HPDE6-E6E7 (cell line): ENCODE results near the gene PCDHGB7.
"Not testable (repeated sequence)": the region's sequence is repeated elsewhere in the genome, so short reads cannot be mapped to it uniquely, and the experiment has no call there.

Source experiments
- DNase-seq: peaks from one replicate; pipeline ENCODE4 v3.0.0; 2011; ENCODE audit warnings: missing footprints; ENCODE audit errors: extremely low spot score

Gene PCDHGB7

GRCh38 chr5:141417494-141418172, at the start of gene PCDHGB7:
Gene PCDHGB7, plus strand, starts transcription at chr5:141417677. Its CDS starts 183 bp downstream, at chr5:141417860.
- not testable (repeated sequence) for DNase-seq

GRCh38 chr5:141369994-141370848, 47.3 kb upstream of the PCDHGB7 start, which contains the start of gene PCDHGB3:
Gene PCDHGB3, plus strand, starts transcription at chr5:141370242. Its CDS starts 153 bp downstream, at chr5:141370395.
- DNase-seq: no peak

- no peak for DNase-seq
Observed at GRCh38 chr5:141371572-141372475, 45.7 kb upstream of the PCDHGB7 start.

GRCh38 chr5:141373673-141374317, 43.7 kb upstream of the PCDHGB7 start, which contains the start of gene PCDHGA6:
Gene PCDHGA6, plus strand, starts transcription at chr5:141373891. Its CDS starts 193 bp downstream, at chr5:141374084.
- no peak for DNase-seq

- DNase-seq: no peak
Observed at GRCh38 chr5:141374627-141375026, 42.9 kb upstream of the PCDHGB7 start.

- not testable (repeated sequence) for DNase-seq
Observed at GRCh38 chr5:141375444-141376155, 41.9 kb upstream of the PCDHGB7 start.

GRCh38 chr5:141382469-141383294, 34.8 kb upstream of the PCDHGB7 start, which contains the start of gene PCDHGA7:
Gene PCDHGA7, plus strand, starts transcription at chr5:141382742. Its CDS starts 158 bp downstream, at chr5:141382900.
- no peak for DNase-seq

GRCh38 chr5:141383345-141383744, 34.1 kb upstream of the PCDHGB7 start:
- DNase-seq: no peak

- no peak for DNase-seq
Observed at GRCh38 chr5:141384471-141385267, 32.8 kb upstream of the PCDHGB7 start.

- DNase-seq: not testable (repeated sequence)
Observed at GRCh38 chr5:141387557-141388311, 29.7 kb upstream of the PCDHGB7 start, which contains the start of gene PCDHGB4. Gene PCDHGB4, plus strand, starts transcription at chr5:141387698. Its CDS starts 187 bp downstream, at chr5:141387885.

- DNase-seq: no peak
Observed at GRCh38 chr5:141388661-141389060, 28.8 kb upstream of the PCDHGB7 start.

- no peak for DNase-seq
Observed at GRCh38 chr5:141389153-141390042, 28.1 kb upstream of the PCDHGB7 start.

- no peak for DNase-seq
Observed at GRCh38 chr5:141392429-141393198, 24.9 kb upstream of the PCDHGB7 start, which contains the start of gene PCDHGA8. Gene PCDHGA8, plus strand, starts transcription at chr5:141392633. Its CDS starts 181 bp downstream, at chr5:141392814.

GRCh38 chr5:141393267-141393666, 24.2 kb upstream of the PCDHGB7 start:
- DNase-seq: no peak

GRCh38 chr5:141394401-141395187, 22.9 kb upstream of the PCDHGB7 start:
- not testable (repeated sequence) for DNase-seq
